ENCODE data around the gene RPP40.

DNA sequence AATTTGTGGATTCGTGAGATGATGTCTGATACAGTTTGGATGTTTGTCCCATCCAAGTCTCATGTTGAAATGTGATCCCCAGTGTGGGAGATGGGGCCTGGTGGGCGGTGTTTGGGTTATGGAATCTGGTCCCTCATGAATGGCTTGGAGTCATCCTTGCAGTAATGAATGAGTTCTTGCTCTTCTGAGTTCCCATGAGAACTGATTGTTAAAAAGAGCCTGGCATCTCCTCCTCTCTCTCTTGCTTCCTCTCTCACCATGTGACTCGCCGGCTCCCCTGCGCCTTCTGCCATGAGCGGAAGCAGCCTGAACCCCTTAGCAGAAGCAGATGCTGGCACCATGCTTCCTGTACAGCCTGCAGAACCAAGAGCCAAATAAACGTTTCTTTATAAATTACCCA lies 30.5 kb upstream of the RPP40 start:
- TF ChIP-seq CTCF (conservative IDR thresholded peaks at IDR 0.05; ENCODE audit: low read length) (no peak), EZH2phosphoT487 (IDR thresholded peaks at IDR 0.05; ENCODE audit: borderline replicate concordance, low read depth, low read length) (no peak)

Measured in OCI-LY7 (cell line).